HG02943 (cell line): Measurements from ENCODE around the gene SIGMAR1.

Source experiments
- ATAC-seq: cut with Tn5 transposase; IDR thresholded peaks from one replicate; pipeline ENCODE4 v1.9.1; 2021; ENCODE audit warnings: mild to moderate bottlenecking, low read depth, moderate library complexity; ENCODE audit not compliant: unreplicated experiment

Gene SIGMAR1

GRCh38 chr9:34607331-34607730 lies 30.3 kb downstream of the SIGMAR1 start:
- no peak for ATAC-seq

GRCh38 chr9:34606905-34607304 lies 30.7 kb downstream of the SIGMAR1 start:
- no peak for ATAC-seq

GRCh38 chr9:34606190-34606589 lies 31.4 kb downstream of the SIGMAR1 start:
- ATAC-seq, result no peak

- ATAC-seq, result peak; percentile 65
Observed at GRCh38 chr9:34603610-34604231, 33.9 kb downstream of the SIGMAR1 start.

- ATAC-seq, result no peak
Observed at GRCh38 chr9:34601937-34602573, 35.5 kb downstream of the SIGMAR1 start.

- no peak for ATAC-seq
Observed at GRCh38 chr9:34600908-34601307, 36.7 kb downstream of the SIGMAR1 start.

GRCh38 chr9:34599546-34599945 lies 38.0 kb downstream of the SIGMAR1 start:
- no peak for ATAC-seq

- no peak for ATAC-seq
Observed at GRCh38 chr9:34594177-34594576, 43.4 kb downstream of the SIGMAR1 start.

- no peak for ATAC-seq
Observed at GRCh38 chr9:34592895-34593601, 44.5 kb downstream of the SIGMAR1 start.

GRCh38 chr9:34591917-34592866 lies 45.4 kb downstream of the SIGMAR1 start:
- no peak for ATAC-seq

- ATAC-seq, result no peak
Observed at GRCh38 chr9:34591248-34591916, 46.2 kb downstream of the SIGMAR1 start.

- no peak for ATAC-seq
Observed at GRCh38 chr9:34590381-34591247, 47.0 kb downstream of the SIGMAR1 start.

GRCh38 chr9:34589636-34590380 lies 47.8 kb downstream of the SIGMAR1 start, which contains the start of gene CNTFR:
Gene CNTFR, minus strand, starts transcription at chr9:34589724. Its CDS starts 20,743 bp downstream, at chr9:34568981.
- no peak for ATAC-seq

- no peak for ATAC-seq
Observed at GRCh38 chr9:34588671-34589635, 48.6 kb downstream of the SIGMAR1 start.

GRCh38 chr9:34587271-34587670 lies 50.3 kb downstream of the SIGMAR1 start:
- no peak for ATAC-seq

GRCh38 chr9:34585946-34586669 lies 51.5 kb downstream of the SIGMAR1 start:
- ATAC-seq, result no peak

- no peak for ATAC-seq
Observed at GRCh38 chr9:34584970-34585369, 52.6 kb downstream of the SIGMAR1 start.
